Suprapubic skin (tissue), 4 donors: ENCODE data around the gene NAIF1. TPM values are rescaled to one million over a fixed set of nuclear protein-coding genes. Genes with fewer than 3 reads are reported as not detected.

Source experiments
- DNase-seq, 2 donors: peaks; one replicate each; pipeline ENCODE4 v3.0.0-alpha.2; 2019; ENCODE audit warnings: low spot score in 2 of 2
- H3K27ac ChIP-seq: fragments of 200-600 bp; sonication (generic); one replicate; pipeline ENCODE4 v1.5.1; 2019
- H3K27me3 ChIP-seq: fragments of 200-600 bp; sonication (generic); one replicate; pipeline ENCODE4 v1.5.1; 2019
- H3K36me3 ChIP-seq: fragments of 200-600 bp; sonication (generic); one replicate; pipeline ENCODE4 v1.5.1; 2019
- H3K4me1 ChIP-seq: fragments of 200-600 bp; sonication (generic); one replicate; pipeline ENCODE4 v1.5.1; 2019
- H3K4me3 ChIP-seq: fragments of 200-600 bp; sonication (generic); one replicate; pipeline ENCODE4 v1.5.1; 2019; ENCODE audit warnings: mild to moderate bottlenecking
- H3K9me3 ChIP-seq: fragments of 200-600 bp; sonication (generic); one replicate; pipeline ENCODE4 v1.5.1; 2019
- CTCF ChIP-seq, 2 donors: fragments of 200-600 bp in 1 of 2; fragments of 450-650 bp in 1 of 2; sonication (generic) in 1 of 2; IDR thresholded peaks; one replicate each; pipeline ENCODE4 v1.5.1; 2016 to 2019; ENCODE audit warnings: antibody characterized with exemption in 2 of 2, mild to moderate bottlenecking in 1 of 2, moderate library complexity in 1 of 2
- EP300 ChIP-seq: sonication (generic); formaldehyde crosslinking; IDR thresholded peaks from one replicate; pipeline ENCODE4 v1.6.1; 2017; ENCODE audit warnings: antibody characterized with exemption
- POLR2A ChIP-seq, 2 donors: fragments of 450-650 bp; IDR thresholded peaks; one replicate each; pipeline ENCODE4 v1.6.1; 2017; ENCODE audit warnings: antibody characterized with exemption in 2 of 2, mild to moderate bottlenecking in 2 of 2, moderate library complexity in 2 of 2
- POLR2AphosphoS5 ChIP-seq, 3 donors: sonication (generic); formaldehyde crosslinking; IDR thresholded peaks; one replicate each; pipeline ENCODE4 v1.6.1; 2017; ENCODE audit warnings: antibody characterized with exemption in 3 of 3
- WGBS: methylation state at CpG from one replicate; pipeline ENCODE4 v1.1.5; 2018; 5-methylcytosine and 5-hydroxymethylcytosine counted together
- total RNA-seq, 4 donors: library from RNA; depleted of rRNA; stranded (reverse); fragments of >200 nt; gene quantifications; one replicate each; pipeline ENCODE4 v1.1.0, GENCODE V29; 2016

NAIF1 gene
- 10 to 100 TPM in 3 of 4 donors, 1 to 10 TPM in 1; 9.6 to 14.7 (median 12.6) TPM for total RNA-seq

GRCh38 chr9:128066713-128067644 is at the start of gene NAIF1:
Gene NAIF1, minus strand, starts transcription at chr9:128067320. Its CDS starts 219 bp downstream, at chr9:128067101.
- Histone ChIP-seq H3K4me1 (peaks cover 69% of the 10 kb centered on the region), H3K27me3 (no peaks in the 10 kb centered on the region), H3K27ac (peak within 1 kb of the TSS; percentile 95), H3K4me3 (peak within 1 kb of the TSS; percentile 94), H3K36me3 (peaks cover 14% of the 10 kb centered on the region), H3K9me3 (no peaks in the 10 kb centered on the region)
- TF ChIP-seq POLR2AphosphoS5 (IDR thresholded peaks at IDR 0.05) (peak; percentile 18 to 47 (median 31)), POLR2A (IDR thresholded peaks at IDR 0.05) (peak in 1 of 2 donors; percentile 63), CTCF (IDR thresholded peaks at IDR 0.05) (no peak)
- 33% methylated on average over 53 of the region's 54 CpGs for WGBS
- DNase-seq, result peak; percentile 98 to 99

GRCh38 chr9:128116104-128117083 is 49.3 kb upstream of the NAIF1 start:
- Histone ChIP-seq H3K4me3 (no peak overlapping the region), H3K27ac (no peak overlapping the region), H3K9me3 (no peaks in the 10 kb centered on the region), H3K36me3 (peaks cover 29% of the 10 kb centered on the region), H3K4me1 (peaks cover 9% of the 10 kb centered on the region), H3K27me3 (no peaks in the 10 kb centered on the region)
- DNase-seq, result peak in 1 of 2 donors; percentile 64
- TF ChIP-seq POLR2AphosphoS5 (IDR thresholded peaks at IDR 0.05) (no peak), POLR2A (IDR thresholded peaks at IDR 0.05) (no peak), EP300 (no peak), CTCF (IDR thresholded peaks at IDR 0.05) (no peak)
- 89% methylated on average over 16 of the region's 16 CpGs for WGBS

- Histone ChIP-seq H3K9me3 (no peaks in the 10 kb centered on the region), H3K27me3 (no peaks in the 10 kb centered on the region), H3K36me3 (peaks cover 20% of the 10 kb centered on the region), H3K4me1 (peaks cover 9% of the 10 kb centered on the region), H3K27ac (no peak overlapping the region), H3K4me3 (no peak overlapping the region)
- TF ChIP-seq POLR2AphosphoS5 (IDR thresholded peaks at IDR 0.05) (no peak), CTCF (IDR thresholded peaks at IDR 0.05) (no peak), EP300 (no peak), POLR2A (IDR thresholded peaks at IDR 0.05) (no peak)
- WGBS, result 97% methylated on average over 16 of the region's 26 CpGs
- peak in 1 of 2 donors; percentile 64 for DNase-seq
Measured at GRCh38 chr9:128115187-128116103, 48.3 kb upstream of the NAIF1 start.

GRCh38 chr9:128114326-128115186 is 47.4 kb upstream of the NAIF1 start:
- no peak for TF ChIP-seq CTCF (IDR thresholded peaks at IDR 0.05)
- no peak for TF ChIP-seq POLR2A (IDR thresholded peaks at IDR 0.05)
- TF ChIP-seq POLR2AphosphoS5 (IDR thresholded peaks at IDR 0.05), result no peak
- TF ChIP-seq EP300, result no peak

More at GRCh38 chr9:128114326-128115186, 47.4 kb upstream of the NAIF1 start:
- peak in 1 of 2 donors; percentile 57 for DNase-seq
- Histone ChIP-seq H3K4me1 (peaks cover 11% of the 10 kb centered on the region), H3K9me3 (no peaks in the 10 kb centered on the region), H3K27me3 (no peaks in the 10 kb centered on the region), H3K36me3 (peaks cover 14% of the 10 kb centered on the region), H3K27ac (no peak overlapping the region), H3K4me3 (no peak overlapping the region)
- WGBS, result 81% methylated on average over 19 of the region's 29 CpGs
